ENCODE data around the gene TJP1.

Gene TJP1

GRCh38 chr15:29859293-29859692 lies 37.0 kb upstream of the TJP1 start:
- H3K4me1 ChIP-seq (ENCODE audit: insufficient read depth, low read length), result 0 out of 2 replicates have a peak, but pooled peaks cover 4% of the 10 kb centered on the region
- H3K4me3 ChIP-seq (ENCODE audit: low read depth in 1 of 2, low read length in 2 of 2), result no peak overlapping the region
- H3K27me3 ChIP-seq (ENCODE audit: insufficient read depth, low read length, poor library complexity), result no peaks in the 10 kb centered on the region
- TF ChIP-seq EZH2 (IDR thresholded peaks at IDR 0.05; ENCODE audit: borderline replicate concordance, low read depth, low read length, severe bottlenecking), result no peak
- TF ChIP-seq CTCF (IDR thresholded peaks at IDR 0.05; ENCODE audit: borderline replicate concordance, extremely low read depth, low read length, poor library complexity, severe bottlenecking), result no peak
- no peak for DNase-seq
- no peaks in the 10 kb centered on the region for H4K20me1 ChIP-seq (ENCODE audit: insufficient read depth, low read length)
- ATAC-seq (ENCODE audit: insufficient read depth, low read depth), result no peak
- H2AFZ ChIP-seq (ENCODE audit: low read depth, low read length), result no peak overlapping the region
- H3K9me3 ChIP-seq (ENCODE audit: insufficient read depth, low read length, severe bottlenecking), result no peaks in the 10 kb centered on the region
- H3K36me3 ChIP-seq (ENCODE audit: insufficient read depth, low read length), result no peaks in the 10 kb centered on the region
- no peak overlapping the region for H3K4me2 ChIP-seq (ENCODE audit: insufficient read depth, low read length)
- no peak overlapping the region for H3K9ac ChIP-seq (ENCODE audit: low read depth, low read length)
- no peak overlapping the region for H3K27ac ChIP-seq (ENCODE audit: low read length)
- no peaks in the 10 kb centered on the region for H3K79me2 ChIP-seq (ENCODE audit: insufficient read depth, low read length)

GRCh38 chr15:29857221-29857789 lies 35.0 kb upstream of the TJP1 start:
- Histone ChIP-seq H4K20me1 (ENCODE audit: insufficient read depth, low read length) (no peaks in the 10 kb centered on the region), H2AFZ (ENCODE audit: low read depth, low read length) (no peak overlapping the region), H3K4me3 (ENCODE audit: low read depth in 1 of 2, low read length in 2 of 2) (no peak overlapping the region), H3K9me3 (ENCODE audit: insufficient read depth, low read length, severe bottlenecking) (no peaks in the 10 kb centered on the region), H3K4me1 (ENCODE audit: insufficient read depth, low read length) (0 out of 2 replicates have a peak, but pooled peaks cover 4% of the 10 kb centered on the region), H3K4me2 (ENCODE audit: insufficient read depth, low read length) (no peak overlapping the region), H3K36me3 (ENCODE audit: insufficient read depth, low read length) (no peaks in the 10 kb centered on the region), H3K9ac (ENCODE audit: low read depth, low read length) (no peak overlapping the region), H3K27ac (ENCODE audit: low read length) (no peak overlapping the region), H3K27me3 (ENCODE audit: insufficient read depth, low read length, poor library complexity) (no peaks in the 10 kb centered on the region), H3K79me2 (ENCODE audit: insufficient read depth, low read length) (no peaks in the 10 kb centered on the region)
- DNase-seq (peak; percentile 4), ATAC-seq (ENCODE audit: insufficient read depth, low read depth) (peak; percentile 54; the same call in 1 of the 3 replicates)
- TF ChIP-seq EZH2 (IDR thresholded peaks at IDR 0.05; ENCODE audit: borderline replicate concordance, low read depth, low read length, severe bottlenecking) (no peak), CTCF (IDR thresholded peaks at IDR 0.05; ENCODE audit: borderline replicate concordance, extremely low read depth, low read length, poor library complexity, severe bottlenecking) (no peak)

GRCh38 chr15:29854413-29854812 lies 32.1 kb upstream of the TJP1 start:
- Histone ChIP-seq H3K79me2 (ENCODE audit: insufficient read depth, low read length) (no peaks in the 10 kb centered on the region), H3K4me3 (ENCODE audit: low read depth in 1 of 2, low read length in 2 of 2) (no peak overlapping the region), H3K27me3 (ENCODE audit: insufficient read depth, low read length, poor library complexity) (no peaks in the 10 kb centered on the region), H3K4me2 (ENCODE audit: insufficient read depth, low read length) (no peak overlapping the region), H3K9me3 (ENCODE audit: insufficient read depth, low read length, severe bottlenecking) (peaks cover 3% of the 10 kb centered on the region), H2AFZ (ENCODE audit: low read depth, low read length) (no peak overlapping the region), H3K36me3 (ENCODE audit: insufficient read depth, low read length) (no peaks in the 10 kb centered on the region), H4K20me1 (ENCODE audit: insufficient read depth, low read length) (no peaks in the 10 kb centered on the region), H3K27ac (ENCODE audit: low read length) (no peak overlapping the region), H3K4me1 (ENCODE audit: insufficient read depth, low read length) (0 out of 2 replicates have a peak, but pooled peaks cover 4% of the 10 kb centered on the region), H3K9ac (ENCODE audit: low read depth, low read length) (no peak overlapping the region)
- TF ChIP-seq EZH2 (IDR thresholded peaks at IDR 0.05; ENCODE audit: borderline replicate concordance, low read depth, low read length, severe bottlenecking), result no peak
- TF ChIP-seq CTCF (IDR thresholded peaks at IDR 0.05; ENCODE audit: borderline replicate concordance, extremely low read depth, low read length, poor library complexity, severe bottlenecking), result no peak
- no peak for DNase-seq
- ATAC-seq (ENCODE audit: insufficient read depth, low read depth), result no peak

Measured in DND-41 (cell line).